ENCODE measurements around the gene SAP30BP. TPM values are rescaled to one million over a fixed set of nuclear protein-coding genes. Genes with fewer than 3 reads are reported as not detected.

The SAP30BP gene
- total RNA-seq, 4 donors from 2014 or later = 54.0 to 85.1 (median 74.1) TPM

GRCh38 chr17:75631353-75631752, 35.8 kb upstream of the SAP30BP start:
- intact Hi-C loops (cut with DNase I; ENCODE audit: low total_unique reads) = no loop called here
- WGBS, 2 donors = 85 to 89% methylated on average over 17 to 24 of the region's 27 CpGs
- no peak overlapping the region for H3K4me3 ChIP-seq (ENCODE audit: low read depth, poor library complexity, severe bottlenecking)
- TF ChIP-seq, protein P1, sequence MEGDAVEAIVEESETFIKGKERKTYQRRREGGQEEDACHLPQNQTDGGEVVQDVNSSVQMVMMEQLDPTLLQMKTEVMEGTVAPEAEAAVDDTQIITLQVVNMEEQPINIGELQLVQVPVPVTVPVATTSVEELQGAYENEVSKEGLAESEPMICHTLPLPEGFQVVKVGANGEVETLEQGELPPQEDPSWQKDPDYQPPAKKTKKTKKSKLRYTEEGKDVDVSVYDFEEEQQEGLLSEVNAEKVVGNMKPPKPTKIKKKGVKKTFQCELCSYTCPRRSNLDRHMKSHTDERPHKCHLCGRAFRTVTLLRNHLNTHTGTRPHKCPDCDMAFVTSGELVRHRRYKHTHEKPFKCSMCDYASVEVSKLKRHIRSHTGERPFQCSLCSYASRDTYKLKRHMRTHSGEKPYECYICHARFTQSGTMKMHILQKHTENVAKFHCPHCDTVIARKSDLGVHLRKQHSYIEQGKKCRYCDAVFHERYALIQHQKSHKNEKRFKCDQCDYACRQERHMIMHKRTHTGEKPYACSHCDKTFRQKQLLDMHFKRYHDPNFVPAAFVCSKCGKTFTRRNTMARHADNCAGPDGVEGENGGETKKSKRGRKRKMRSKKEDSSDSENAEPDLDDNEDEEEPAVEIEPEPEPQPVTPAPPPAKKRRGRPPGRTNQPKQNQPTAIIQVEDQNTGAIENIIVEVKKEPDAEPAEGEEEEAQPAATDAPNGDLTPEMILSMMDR (IDR thresholded peaks at IDR 0.05) = no peak
- no peak for TF ChIP-seq POLR2A (IDR thresholded peaks at IDR 0.05)
- no peak for DNase-seq (ENCODE audit: low spot score in 2 of 2)

GRCh38 chr17:75632428-75632827, 34.7 kb upstream of the SAP30BP start:
- intact Hi-C loops (cut with DNase I; ENCODE audit: low total_unique reads) = no loop called here
- no peak overlapping the region for H3K4me3 ChIP-seq (ENCODE audit: low read depth, poor library complexity, severe bottlenecking)
- no peak for DNase-seq (ENCODE audit: low spot score in 2 of 2)
- WGBS, 2 donors = 78 to 82% methylated on average over 8 to 12 of the region's 12 CpGs
- no peak for TF ChIP-seq POLR2A (IDR thresholded peaks at IDR 0.05)
- TF ChIP-seq, protein P1 (IDR thresholded peaks at IDR 0.05) = no peak

GRCh38 chr17:75632863-75633485, 34.2 kb upstream of the SAP30BP start, which contains the start of gene SMIM5:
Gene SMIM5 (plus strand): TSS chr17:75633434. CDS start chr17:75640202, 6,768 bp downstream.
- TF ChIP-seq POLR2A (IDR thresholded peaks at IDR 0.05) = no peak
- TF ChIP-seq, protein P1 (IDR thresholded peaks at IDR 0.05) = peak in 1 of 3 donors; percentile 74
- DNase-seq (ENCODE audit: low spot score in 2 of 2) = peak; percentile 88 to 98
- WGBS, 2 donors = 14% methylated on average over 14 to 15 of the region's 19 CpGs
- intact Hi-C loops (cut with DNase I; ENCODE audit: low total_unique reads) = no loop called here
- H3K4me3 ChIP-seq (ENCODE audit: low read depth, poor library complexity, severe bottlenecking) = no peak within 1 kb of the TSS

GRCh38 chr17:75633486-75634375, 33.4 kb upstream of the SAP30BP start:
- no peak overlapping the region for H3K4me3 ChIP-seq (ENCODE audit: low read depth, poor library complexity, severe bottlenecking)
- 7 to 10% methylated on average over 23 to 26 of the region's 27 CpGs for WGBS, 2 donors
- TF ChIP-seq, protein P1 (IDR thresholded peaks at IDR 0.05) = peak in 1 of 3 donors; percentile 30
- no peak for TF ChIP-seq POLR2A (IDR thresholded peaks at IDR 0.05)
- intact Hi-C loops (cut with DNase I; ENCODE audit: low total_unique reads) = no loop called here
- peak; percentile 90 to 97 for DNase-seq (ENCODE audit: low spot score in 2 of 2)

GRCh38 chr17:75634376-75634740, 32.8 kb upstream of the SAP30BP start:
- TF ChIP-seq, protein P1 (IDR thresholded peaks at IDR 0.05) = no peak
- TF ChIP-seq POLR2A (IDR thresholded peaks at IDR 0.05) = no peak
- intact Hi-C loops (cut with DNase I; ENCODE audit: low total_unique reads) = no loop called here
- no peak for DNase-seq (ENCODE audit: low spot score in 2 of 2)
- 77 to 82% methylated on average over 6 to 8 of the region's 9 CpGs for WGBS, 2 donors
- H3K4me3 ChIP-seq (ENCODE audit: low read depth, poor library complexity, severe bottlenecking) = no peak overlapping the region

All from lower leg skin (tissue), 4 donors.